Bronchial epithelial cell (primary cell): ENCODE data around the gene TSPAN18. TPM values are rescaled to one million over a fixed set of nuclear protein-coding genes. Genes with fewer than 3 reads are reported as not detected.

Experiments
- DNase-seq: peaks from one replicate; pipeline ENCODE4 v3.0.0-alpha.2; 2010; ENCODE audit warnings: low read depth
- FAIRE-seq: peaks from 2 replicates; lab custom pipeline; 2011; peaks lifted over from hg19 to GRCh38; lab: Jason Lieb, UNC
- H3K27me3 ChIP-seq: 2 replicates; pipeline ENCODE4 v1.5.1; 2011; ENCODE audit warnings: low read length; ENCODE audit not compliant: control insufficient read depth, insufficient read depth
- H3K36me3 ChIP-seq: 2 replicates; pipeline ENCODE4 v1.5.1; 2011; ENCODE audit warnings: low read length; ENCODE audit not compliant: control insufficient read depth, insufficient read depth
- H3K4me3 ChIP-seq: 2 replicates; pipeline ENCODE4 v1.5.1; 2011; ENCODE audit warnings: mild to moderate bottlenecking, low read depth, low read length, control low read depth
- CTCF ChIP-seq: IDR thresholded peaks from 2 replicates; pipeline ENCODE4 v1.5.1; 2011; ENCODE audit warnings: mild to moderate bottlenecking, moderate library complexity, low read length, control low read depth, inconsistent platforms; ENCODE audit not compliant: insufficient read depth, severe bottlenecking
- total RNA-seq: library from RNA; depleted of rRNA; stranded (reverse); fragments of >200 nt; gene quantifications from 2 replicates; pipeline ENCODE4 v1.2.1, GENCODE V29; 2014

Gene TSPAN18
- total RNA-seq, 1 donor from 2014 or later = not detected

GRCh38 chr11:44887636-44888035, 160.9 kb downstream of the TSPAN18 start:
- TF ChIP-seq CTCF = no peak
- no peaks in the 10 kb centered on the region for H3K36me3 ChIP-seq
- DNase-seq (no peak), FAIRE-seq (no peak)
- H3K4me3 ChIP-seq = no peak overlapping the region
- peaks cover 3% of the 10 kb centered on the region for H3K27me3 ChIP-seq

- no peak for TF ChIP-seq CTCF
- FAIRE-seq (no peak), DNase-seq (no peak)
- no peak overlapping the region for H3K4me3 ChIP-seq
- no peaks in the 10 kb centered on the region for H3K36me3 ChIP-seq
- H3K27me3 ChIP-seq = peaks cover 6% of the 10 kb centered on the region
Measured at GRCh38 chr11:44889266-44889665, 162.5 kb downstream of the TSPAN18 start.

GRCh38 chr11:44892843-44893242, 166.1 kb downstream of the TSPAN18 start:
- no peak overlapping the region for H3K4me3 ChIP-seq
- peaks cover 4% of the 10 kb centered on the region for H3K27me3 ChIP-seq
- FAIRE-seq = no peak
- no peak for DNase-seq
- TF ChIP-seq CTCF = no peak
- no peaks in the 10 kb centered on the region for H3K36me3 ChIP-seq

GRCh38 chr11:44893308-44893822, 166.6 kb downstream of the TSPAN18 start:
- Histone ChIP-seq H3K4me3 (no peak overlapping the region), H3K36me3 (no peaks in the 10 kb centered on the region), H3K27me3 (peaks cover 4% of the 10 kb centered on the region)
- TF ChIP-seq CTCF = no peak
- FAIRE-seq (no peak), DNase-seq (no peak)

- Histone ChIP-seq H3K4me3 (no peak overlapping the region), H3K36me3 (no peaks in the 10 kb centered on the region), H3K27me3 (peaks cover 4% of the 10 kb centered on the region)
- FAIRE-seq (no peak), DNase-seq (peak; percentile 30)
- TF ChIP-seq CTCF = peak; percentile 94
Measured at GRCh38 chr11:44893846-44894617, 167.3 kb downstream of the TSPAN18 start.
